WI38 (cell line): Measurements from ENCODE around the gene MED8.
"Not testable (repeated sequence)": the region's sequence is repeated elsewhere in the genome, so short reads cannot be mapped to it uniquely, and the experiment has no call there.

Experiments used
- H3K4me3 ChIP-seq: 2 replicates; pipeline ENCODE4 v1.5.1; 2011; ENCODE audit warnings: low read depth, mild to moderate bottlenecking, control low read depth, low read length
- CTCF ChIP-seq: IDR thresholded peaks from 2 replicates; pipeline ENCODE4 v1.5.1; 2012; ENCODE audit warnings: low read depth, mild to moderate bottlenecking, control low read depth, low read length

The MED8 gene

GRCh38 chr1:43405876-43406234 is 16.3 kb upstream of the MED8 start:
- TF ChIP-seq CTCF: no peak
- no peak overlapping the region for H3K4me3 ChIP-seq

GRCh38 chr1:43405219-43405875 is 15.7 kb upstream of the MED8 start:
- no peak overlapping the region for H3K4me3 ChIP-seq
- TF ChIP-seq CTCF: no peak

GRCh38 chr1:43404353-43404752 is 14.8 kb upstream of the MED8 start:
- no peak overlapping the region for H3K4me3 ChIP-seq
- no peak for TF ChIP-seq CTCF

- TF ChIP-seq CTCF: no peak
- H3K4me3 ChIP-seq: no peak overlapping the region
These were observed 12.7 kb upstream of the MED8 start for GRCh38 chr1:43402089-43402865.

GRCh38 chr1:43400441-43400840 is 10.8 kb upstream of the MED8 start:
- not testable (repeated sequence) for H3K4me3 ChIP-seq

- TF ChIP-seq CTCF: no peak
These were observed 8.6 kb upstream of the MED8 start for GRCh38 chr1:43398227-43398626.

GRCh38 chr1:43396059-43396458 is 6.5 kb upstream of the MED8 start:
- no peak for TF ChIP-seq CTCF
- no peak overlapping the region for H3K4me3 ChIP-seq

More at GRCh38 chr1:43398227-43398626, 8.6 kb upstream of the MED8 start:
- H3K4me3 ChIP-seq: no peak overlapping the region
